HG03378 (cell line): Measurements from ENCODE around the gene PVR.
"Not testable (repeated sequence)": the region's sequence is repeated elsewhere in the genome, so short reads cannot be mapped to it uniquely, and the experiment has no call there.

Experiments used
- ATAC-seq: cut with Tn5 transposase; IDR thresholded peaks from one replicate; pipeline ENCODE4 v1.9.1; 2021; ENCODE audit warnings: mild to moderate bottlenecking, moderate library complexity; ENCODE audit not compliant: unreplicated experiment

PVR gene

GRCh38 chr19:44670027-44670426 lies 26.3 kb downstream of the PVR start:
- not testable (repeated sequence) for ATAC-seq

- no peak for ATAC-seq
These were observed 27.7 kb downstream of the PVR start, which contains the start of gene CEACAM19 for GRCh38 chr19:44671400-44671799. Gene CEACAM19 (plus strand): TSS chr19:44671482. CDS start chr19:44671932, 450 bp downstream.

- no peak for ATAC-seq
These were observed 28.5 kb downstream of the PVR start for GRCh38 chr19:44672226-44672625.

GRCh38 chr19:44673510-44673909 lies 29.8 kb downstream of the PVR start:
- no peak for ATAC-seq

- ATAC-seq = no peak
These were observed 31.8 kb downstream of the PVR start for GRCh38 chr19:44675521-44675920.

GRCh38 chr19:44677019-44677811 lies 33.5 kb downstream of the PVR start:
- ATAC-seq = no peak

GRCh38 chr19:44680536-44680935 lies 36.8 kb downstream of the PVR start:
- no peak for ATAC-seq

GRCh38 chr19:44681992-44682790 lies 38.5 kb downstream of the PVR start:
- no peak for ATAC-seq

GRCh38 chr19:44682807-44683206 lies 39.1 kb downstream of the PVR start:
- ATAC-seq = no peak

GRCh38 chr19:44683434-44684210 lies 39.9 kb downstream of the PVR start:
- ATAC-seq = no peak

GRCh38 chr19:44684396-44684795 lies 40.7 kb downstream of the PVR start:
- ATAC-seq = not testable (repeated sequence)

GRCh38 chr19:44684892-44685863 lies 41.5 kb downstream of the PVR start:
- ATAC-seq = no peak

- no peak for ATAC-seq
These were observed 42.2 kb downstream of the PVR start for GRCh38 chr19:44685877-44686276.

- no peak for ATAC-seq
These were observed 43.2 kb downstream of the PVR start for GRCh38 chr19:44686896-44687295.

GRCh38 chr19:44687888-44688287 lies 44.2 kb downstream of the PVR start:
- ATAC-seq = no peak

- ATAC-seq = no peak
These were observed 45.8 kb downstream of the PVR start for GRCh38 chr19:44689290-44690130.

GRCh38 chr19:44690131-44690440 lies 46.4 kb downstream of the PVR start:
- ATAC-seq = no peak

- no peak for ATAC-seq
These were observed 48.6 kb downstream of the PVR start for GRCh38 chr19:44692379-44692721.

- ATAC-seq = no peak
These were observed 50.5 kb downstream of the PVR start for GRCh38 chr19:44694184-44694579.
